Mammary epithelial cell (primary cell): ENCODE data around the gene KPNA1.

ENCODE experiments used
- EZH2 ChIP-seq: IDR thresholded peaks from 2 replicates; pipeline ENCODE4 v1.6.1; 2012; ENCODE audit warnings: low read length, inconsistent platforms, borderline replicate concordance
- TF ChIP-seq, protein P1 (sequence below), 2 donors: IDR thresholded peaks in 1 of 2; conservative IDR thresholded peaks in 1 of 2; 2 replicates each; pipeline ENCODE4 v1.5.1; 2011 to 2012; ENCODE audit warnings: inconsistent platforms in 2 of 2, low read length in 2 of 2, mild to moderate bottlenecking in 2 of 2, control low read depth in 1 of 2, low read depth in 1 of 2; ENCODE audit not compliant: insufficient read depth in 1 of 2; ENCODE audit errors: extremely low read depth in 1 of 2

DNA sequence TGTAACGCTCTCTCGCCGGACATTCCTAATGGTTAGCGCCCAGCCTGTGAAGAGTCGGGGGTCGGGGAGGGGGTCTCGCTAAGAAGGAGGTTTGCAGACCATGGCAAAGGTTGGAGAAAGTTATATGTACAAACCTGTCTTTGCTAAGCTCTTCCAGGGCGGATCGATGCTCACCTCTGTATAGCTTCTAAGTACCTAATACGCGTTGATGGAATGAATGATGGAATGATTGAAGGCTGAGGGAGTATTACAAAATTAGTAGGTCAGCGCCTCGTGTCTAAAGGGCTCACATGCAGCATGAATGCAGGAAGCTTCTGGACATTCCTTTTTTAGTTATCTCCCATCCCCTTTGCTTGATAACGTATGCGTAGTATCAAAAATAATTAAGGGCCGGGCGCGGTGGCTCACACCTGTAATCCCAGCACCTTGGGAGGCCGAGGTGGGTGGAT lies 305 bp upstream of the KPNA1 start:
- TF ChIP-seq, protein P1, sequence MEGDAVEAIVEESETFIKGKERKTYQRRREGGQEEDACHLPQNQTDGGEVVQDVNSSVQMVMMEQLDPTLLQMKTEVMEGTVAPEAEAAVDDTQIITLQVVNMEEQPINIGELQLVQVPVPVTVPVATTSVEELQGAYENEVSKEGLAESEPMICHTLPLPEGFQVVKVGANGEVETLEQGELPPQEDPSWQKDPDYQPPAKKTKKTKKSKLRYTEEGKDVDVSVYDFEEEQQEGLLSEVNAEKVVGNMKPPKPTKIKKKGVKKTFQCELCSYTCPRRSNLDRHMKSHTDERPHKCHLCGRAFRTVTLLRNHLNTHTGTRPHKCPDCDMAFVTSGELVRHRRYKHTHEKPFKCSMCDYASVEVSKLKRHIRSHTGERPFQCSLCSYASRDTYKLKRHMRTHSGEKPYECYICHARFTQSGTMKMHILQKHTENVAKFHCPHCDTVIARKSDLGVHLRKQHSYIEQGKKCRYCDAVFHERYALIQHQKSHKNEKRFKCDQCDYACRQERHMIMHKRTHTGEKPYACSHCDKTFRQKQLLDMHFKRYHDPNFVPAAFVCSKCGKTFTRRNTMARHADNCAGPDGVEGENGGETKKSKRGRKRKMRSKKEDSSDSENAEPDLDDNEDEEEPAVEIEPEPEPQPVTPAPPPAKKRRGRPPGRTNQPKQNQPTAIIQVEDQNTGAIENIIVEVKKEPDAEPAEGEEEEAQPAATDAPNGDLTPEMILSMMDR (conservative IDR thresholded peaks at IDR 0.05 in 1 of 2, IDR thresholded peaks at IDR 0.05 in 1 of 2; ENCODE audit: extremely low read depth in 1 of 2, insufficient read depth in 1 of 2, low read depth in 1 of 2, low read length in 2 of 2) = no peak
- no peak for TF ChIP-seq EZH2
